ENCODE results near the gene CACNA1C. TPM values are rescaled to one million over a fixed set of nuclear protein-coding genes. Genes with fewer than 3 reads are reported as not detected.

The CACNA1C gene
- total and polyA plus RNA-seq, 2 of the 4 experiments (the other 2 are of a cell fraction) = 1.6 to 2.6 TPM

GRCh38 chr12:2097617-2098016, 44.8 kb downstream of the CACNA1C start:
- CTCF ChIA-PET = no interaction called here
- Histone ChIP-seq H3K18ac (ENCODE audit: low read depth, low read length) (no peak overlapping the region), H4K8ac (ENCODE audit: low read depth in 2 of 2, low read length in 2 of 2) (no peak overlapping the region), H3K56ac (ENCODE audit: extremely low read depth, insufficient read depth, low read length) (no peak overlapping the region), H2BK15ac (ENCODE audit: low read depth, low read length) (no peak overlapping the region), H2BK120ac (ENCODE audit: low read depth, low read length) (no peak overlapping the region), H3K4me1 (ENCODE audit: control insufficient read depth, insufficient read depth, low read length) (peaks cover 13% of the 10 kb centered on the region), H4K20me1 (ENCODE audit: insufficient read depth, low read length) (peaks cover 16% of the 10 kb centered on the region; the same call in 1 of the 2 replicates), H3K9me3 (ENCODE audit: control insufficient read depth, insufficient read depth, low read length) (0 out of 2 replicates have a peak, but pooled peaks cover under 1% of the 10 kb centered on the region), H2AK5ac (ENCODE audit: low read depth, low read length) (no peak overlapping the region), H3K14ac (replicated peaks; ENCODE audit: low read depth, low read length) (no peak overlapping the region), H3K4me3 (ENCODE audit: insufficient read depth, low read depth, low read length) (no peak overlapping the region), H3K27ac (ENCODE audit: insufficient read depth, low read length) (no peak overlapping the region), H2AK9ac (replicated peaks; ENCODE audit: low read depth, low read length, poor library complexity) (no peak overlapping the region), H4K5ac (ENCODE audit: low read depth, low read length) (no peak overlapping the region), H2AFZ (replicated peaks; ENCODE audit: low read length, poor library complexity) (no peak overlapping the region), H3K36me3 (ENCODE audit: control insufficient read depth, insufficient read depth, low read length) (no peaks in the 10 kb centered on the region), H3K4me2 (ENCODE audit: low read depth, low read length) (no peak overlapping the region), H2BK5ac (ENCODE audit: low read depth, low read length, poor library complexity, severe bottlenecking) (no peak overlapping the region), H2BK20ac (ENCODE audit: low read depth, low read length) (no peak overlapping the region), H3K79me1 (ENCODE audit: low read depth in 1 of 2, low read length in 2 of 2) (peaks cover 6 to 30% of the 10 kb centered on the region in 2 experiments; a peak in 3 of 4 replicates), H3K23ac (ENCODE audit: low read depth, low read length) (no peak overlapping the region), H4K91ac (ENCODE audit: insufficient read depth, low read depth, low read length) (no peak overlapping the region), H3K9ac (ENCODE audit: low read depth, low read length) (no peak overlapping the region), H3K4ac (ENCODE audit: low read depth, low read length) (no peak overlapping the region), H3K27me3 (ENCODE audit: control insufficient read depth, insufficient read depth, low read length) (no peaks in the 10 kb centered on the region), H3K9me1 (ENCODE audit: insufficient read depth, low read length) (peaks cover 5% of the 10 kb centered on the region)
- DNase-seq = no peak
- in situ Hi-C loops (cut with MboI; ENCODE audit: low sequenced_read_pairs) (no loop called here), intact Hi-C loops (cut with micrococcal nuclease) (no loop called here), dilution Hi-C loops (cut with HindIII; ENCODE audit: low sequenced_read_pairs, unreplicated experiment) (no loop called here)
- TF ChIP-seq BHLHE40 (IDR thresholded peaks at IDR 0.05; ENCODE audit: low read depth, low read length) = no peak
- TF ChIP-seq NFE2L2 (IDR thresholded peaks at IDR 0.05; ENCODE audit: low read depth, low read length) = no peak
- no peak for TF ChIP-seq USF2 (IDR thresholded peaks at IDR 0.05; ENCODE audit: low read depth, low read length)
- 87% methylated on average over 3 of the region's 7 CpGs; no CpG with 5 or more reads in 1 of the 2 experiments for WGBS, 2 experiments (ENCODE audit: extremely low coverage in 2 of 2, insufficient read length in 1 of 2)
- POLR2A ChIA-PET (ENCODE audit: unreplicated experiment) = no interaction called here
- ATAC-seq (ENCODE audit: low read depth) = no peak
- no TSS peak for BruUV-seq (replicated peaks)

Measured in IMR-90 (cell line).